ENCODE data around the gene DUSP10. TPM values are rescaled to one million over a fixed set of nuclear protein-coding genes. Genes with fewer than 3 reads are reported as not detected.
A peak's percentile ranks its signal among the peaks of the same experiment; 100 is the strongest.

Gene DUSP10
- total RNA-seq, 2 experiments from 2014 or later, result 10.8 to 12.9 TPM

DNA sequence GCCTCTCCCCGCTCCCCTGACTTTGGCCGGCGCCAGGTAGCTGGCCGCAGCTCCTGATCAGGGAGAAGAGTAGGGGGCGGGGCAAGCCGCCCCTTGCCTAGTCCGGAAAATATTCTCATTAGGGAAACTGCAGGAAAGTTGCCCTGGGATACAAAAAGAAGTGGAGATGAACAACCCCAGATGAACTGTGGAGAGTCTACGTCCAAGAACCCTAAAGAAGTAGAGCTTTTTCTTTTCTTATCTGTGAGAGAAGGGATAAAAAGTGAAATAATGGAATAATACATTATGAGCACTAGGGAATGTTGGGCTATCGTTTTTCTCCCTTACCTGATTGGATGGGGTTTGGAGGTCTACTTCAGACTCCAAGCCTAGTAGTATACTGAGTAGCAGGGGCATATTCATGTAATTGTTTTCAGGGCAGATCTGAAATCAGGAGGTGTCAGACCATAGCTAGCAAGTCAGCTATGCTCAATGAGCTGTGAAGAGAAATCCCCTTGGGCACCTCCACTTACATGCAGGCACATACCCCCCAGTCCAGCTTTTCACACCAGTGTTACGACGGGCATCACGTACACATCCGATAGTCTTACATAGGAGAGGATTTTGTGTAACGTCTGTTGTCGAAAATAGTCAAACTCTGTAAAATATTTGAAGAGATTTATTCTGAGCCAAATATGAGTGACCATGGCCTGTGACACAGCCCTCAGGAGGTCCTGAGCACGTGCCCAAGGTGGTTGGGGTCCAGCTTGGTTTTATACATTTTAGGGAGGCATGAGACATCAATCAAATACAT is 1.7 kb upstream of the DUSP10 start:
- H3K9me3 Mint-ChIP-seq, result no peaks in the 10 kb centered on the region
- CTCF ChIA-PET, result interaction anchor here (0.7 to 2.1 kb wide), 10 partner anchors 12 to 266 kb away, joined by 3 to 7 read pairs (median 3); no protein-coding TSS in a partner anchor
- H3K27me3 Mint-ChIP-seq, result no peaks in the 10 kb centered on the region
- H3K27ac Mint-ChIP-seq, result peak overlapping the region; percentile 91
- POLR2A ChIA-PET, result interaction anchor here (0.6 to 5.0 kb wide), 10 partner anchors 10 to 433 kb away, joined by 3 to 52 read pairs (median 3); no protein-coding TSS in a partner anchor
- ATAC-seq, result no peak
- intact Hi-C loops (cut with micrococcal nuclease), result loop anchor here (2.0 to 10.0 kb wide), 5 partner anchors 33 to 264 kb away; no protein-coding TSS in a partner anchor
- no peak for DNase-seq
- H3K4me1 Mint-ChIP-seq (ENCODE audit: low read depth), result peaks cover 11% of the 10 kb centered on the region
- no peak overlapping the region for H3K4me3 Mint-ChIP-seq
- TF ChIP-seq CTCF (IDR thresholded peaks at IDR 0.05), result no peak
- H3K36me3 Mint-ChIP-seq (ENCODE audit: low read depth), result peaks cover 11% of the 10 kb centered on the region

GRCh38 chr1:221742555-221743415 is 896 bp upstream of the DUSP10 start:
- intact Hi-C loops (cut with micrococcal nuclease), result loop anchor here (1.0 to 10.0 kb wide), 6 partner anchors 34 to 265 kb away; no protein-coding TSS in a partner anchor
- Mint-ChIP-seq H3K27ac (peak overlapping the region; percentile 91), H3K4me1 (ENCODE audit: low read depth) (peaks cover 19% of the 10 kb centered on the region), H3K4me3 (no peak overlapping the region), H3K36me3 (ENCODE audit: low read depth) (peaks cover 19% of the 10 kb centered on the region), H3K27me3 (no peaks in the 10 kb centered on the region), H3K9me3 (no peaks in the 10 kb centered on the region)
- ATAC-seq (peak; percentile 55), DNase-seq (peak; percentile 88)
- no peak for TF ChIP-seq CTCF (IDR thresholded peaks at IDR 0.05)
- ChIA-PET CTCF (interaction anchor here (0.6 to 2.8 kb wide), 23 partner anchors 8 to 712 kb away, joined by 3 to 16 read pairs (median 4); no protein-coding TSS in a partner anchor), POLR2A (interaction anchor here (0.6 to 5.0 kb wide), 21 partner anchors 8 to 432 kb away, joined by 3 to 52 read pairs (median 4); no protein-coding TSS in a partner anchor)

- no peak for TF ChIP-seq CTCF (IDR thresholded peaks at IDR 0.05)
- H3K4me1 Mint-ChIP-seq (ENCODE audit: low read depth), result peaks cover 34% of the 10 kb centered on the region
- H3K9me3 Mint-ChIP-seq, result no peaks in the 10 kb centered on the region
- intact Hi-C loops (cut with micrococcal nuclease), result loop anchor here (2.0 to 10.0 kb wide), 5 partner anchors 28 to 266 kb away; no protein-coding TSS in a partner anchor
- CTCF ChIA-PET, result interaction anchor here (0.7 to 2.8 kb wide), 20 partner anchors 8 to 714 kb away, joined by 3 to 16 read pairs (median 4); no protein-coding TSS in a partner anchor
- POLR2A ChIA-PET, result interaction anchor here (0.7 to 5.0 kb wide), 31 partner anchors 9 to 703 kb away, joined by 3 to 52 read pairs (median 4); no protein-coding TSS in a partner anchor
- H3K4me3 Mint-ChIP-seq, result no peak overlapping the region
- no peak for ATAC-seq
- DNase-seq, result peak; percentile 39
- H3K36me3 Mint-ChIP-seq (ENCODE audit: low read depth), result peaks cover 35% of the 10 kb centered on the region
- H3K27me3 Mint-ChIP-seq, result no peaks in the 10 kb centered on the region
- H3K27ac Mint-ChIP-seq, result no peak overlapping the region
Measured at GRCh38 chr1:221740993-221741702, 741 bp downstream of the DUSP10 start.

DNA sequence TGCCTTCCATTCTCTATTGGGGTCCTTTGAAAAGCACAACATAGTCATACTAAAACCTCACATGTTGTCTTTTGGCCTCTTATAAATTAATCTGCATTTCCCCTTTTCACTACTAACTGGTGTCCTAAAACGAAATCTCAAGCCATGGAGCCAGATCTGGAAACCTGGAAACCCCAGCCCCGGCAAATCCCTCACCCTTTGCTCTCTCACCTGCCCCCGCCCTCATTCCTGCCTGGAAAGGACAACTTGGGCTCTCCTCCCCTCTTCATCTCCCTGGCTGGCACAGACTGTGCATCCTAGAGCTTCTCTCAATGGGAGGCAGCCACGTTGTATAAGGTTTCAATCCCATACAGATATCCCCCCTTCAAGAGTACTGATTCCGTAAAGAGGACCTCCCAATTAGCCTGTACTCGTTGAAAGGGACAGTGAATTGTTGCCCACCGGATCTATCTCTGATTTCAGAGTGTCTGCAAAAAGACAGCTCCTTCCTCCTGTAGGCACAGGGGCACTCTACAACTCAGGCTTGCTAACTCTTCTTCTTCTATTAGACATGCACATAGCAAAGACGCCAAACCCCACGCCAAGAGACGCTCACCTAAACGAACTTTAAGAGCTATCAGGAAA is 1.4 kb downstream of the DUSP10 start:
- DNase-seq, result no peak
- H3K4me1 Mint-ChIP-seq (ENCODE audit: low read depth), result peaks cover 39% of the 10 kb centered on the region
- no peak overlapping the region for H3K4me3 Mint-ChIP-seq
- POLR2A ChIA-PET, result interaction anchor here (0.9 to 5.0 kb wide), 19 partner anchors 8 to 300 kb away, joined by 3 to 52 read pairs (median 5); no protein-coding TSS in a partner anchor
- no peak overlapping the region for H3K27ac Mint-ChIP-seq
- no peak for TF ChIP-seq CTCF (IDR thresholded peaks at IDR 0.05)
- no peak for ATAC-seq
- intact Hi-C loops (cut with micrococcal nuclease), result loop anchor here (2.0 to 10.0 kb wide), 5 partner anchors 28 to 267 kb away; no protein-coding TSS in a partner anchor
- H3K36me3 Mint-ChIP-seq (ENCODE audit: low read depth), result peaks cover 40% of the 10 kb centered on the region
- H3K27me3 Mint-ChIP-seq, result no peaks in the 10 kb centered on the region
- CTCF ChIA-PET, result interaction anchor here (1.0 to 2.8 kb wide), 9 partner anchors 11 to 269 kb away, joined by 3 to 16 read pairs (median 5); no protein-coding TSS in a partner anchor
- H3K9me3 Mint-ChIP-seq, result no peaks in the 10 kb centered on the region
